Endothelial cell of umbilical vein (primary cell): ENCODE data around the gene ASAP2. TPM values are rescaled to one million over a fixed set of nuclear protein-coding genes. Genes with fewer than 3 reads are reported as not detected.

ENCODE experiments used
- BruUV-seq: library from RNA; stranded (reverse); fragments of 400-500 nt; replicated peaks from 2 replicates; lab custom pipeline; 2021; lab: Mats Ljungman, UMichigan
- CTCF ChIA-PET: fragments of 300-600, 350-600 bp; sonication (Branson Sonifier 250); formaldehyde crosslinking; loops from one replicate; lab custom pipeline; 2021; ENCODE audit warnings: antibody characterized with exemption, inconsistent platforms; lab: Charles Lee
- POLR2A ChIA-PET: fragments of 300-600, 350-600 bp; sonication (Branson Sonifier 250); formaldehyde crosslinking; loops from one replicate; lab custom pipeline; 2021; ENCODE audit warnings: antibody characterized with exemption, inconsistent platforms; lab: Charles Lee
- DNase-seq: peaks from one replicate; pipeline ENCODE4 v3.0.0-alpha.2; 2011; ENCODE audit warnings: low read depth, low spot score
- FAIRE-seq: peaks from 2 replicates; lab custom pipeline; 2011; peaks lifted over from hg19 to GRCh38; lab: Jason Lieb, UNC
- H2AFZ ChIP-seq: 2 replicates; pipeline ENCODE4 v1.6.0; 2012; ENCODE audit warnings: low read depth, low read length, control low read depth, inconsistent platforms
- H3K27ac ChIP-seq: 2 replicates; pipeline ENCODE4 v1.5.1; 2011; ENCODE audit warnings: low read depth, mild to moderate bottlenecking, control low read depth, low read length, moderate library complexity; ENCODE audit not compliant: insufficient read depth
- H3K27me3 ChIP-seq, 2 experiments: 2 replicates each; pipeline versions ENCODE4 v1.6.0 to v1.6.1; 2011; ENCODE audit warnings: low read length in 2 of 2, mixed read lengths in 1 of 2; ENCODE audit not compliant: control insufficient read depth in 2 of 2, insufficient read depth in 2 of 2
- H3K36me3 ChIP-seq, 2 experiments: 2 replicates in 1 of 2; 3 replicates in 1 of 2; pipeline ENCODE4 v1.5.1; 2011; ENCODE audit warnings: low read length in 2 of 2, mild to moderate bottlenecking in 1 of 2, moderate library complexity in 1 of 2; ENCODE audit not compliant: control insufficient read depth in 2 of 2, insufficient read depth in 2 of 2; ENCODE audit errors: extremely low read depth in 1 of 2
- H3K4me1 ChIP-seq: 3 replicates; pipeline ENCODE4 v1.5.1; 2011; ENCODE audit warnings: mild to moderate bottlenecking, low read length; ENCODE audit not compliant: control insufficient read depth, insufficient read depth; ENCODE audit errors: extremely low read depth
- H3K4me2 ChIP-seq: 2 replicates; pipeline ENCODE4 v1.6.1; 2011; ENCODE audit warnings: low read length, control low read depth, mixed read lengths; ENCODE audit not compliant: insufficient read depth
- H3K4me3 ChIP-seq, 3 experiments: fragments of 200-600 bp in 1 of 3; sonication (generic), shearing (Covaris generic) in 1 of 3; replicated peaks in 1 of 3; 2 replicates each; pipeline ENCODE4 v1.5.1; 2011 to 2016; ENCODE audit warnings: control low read depth in 3 of 3, low read length in 3 of 3, mild to moderate bottlenecking in 2 of 3, inconsistent platforms in 1 of 3, low read depth in 1 of 3, moderate library complexity in 1 of 3; ENCODE audit not compliant: insufficient read depth in 1 of 3
- H3K79me2 ChIP-seq: 2 replicates; pipeline ENCODE4 v1.6.0; 2012; ENCODE audit warnings: low read length, inconsistent platforms; ENCODE audit not compliant: control insufficient read depth, insufficient read depth
- H3K9ac ChIP-seq: replicated peaks from 2 replicates; pipeline ENCODE3; 2011; ENCODE audit warnings: low read length, control low read depth; ENCODE audit not compliant: insufficient read depth; ENCODE audit errors: extremely low read depth
- H3K9me1 ChIP-seq: replicated peaks from 3 replicates; pipeline ENCODE4 v1.6.0; 2011; ENCODE audit warnings: mild to moderate bottlenecking, low read length; ENCODE audit not compliant: control insufficient read depth, insufficient read depth; ENCODE audit errors: extremely low read depth
- H3K9me3 ChIP-seq: replicated peaks from 2 replicates; pipeline ENCODE4 v1.5.1; 2012; ENCODE audit warnings: low read length, inconsistent platforms; ENCODE audit not compliant: control insufficient read depth, insufficient read depth
- H4K20me1 ChIP-seq: replicated peaks from 2 replicates; pipeline ENCODE3; 2011; ENCODE audit warnings: mild to moderate bottlenecking, low read length; ENCODE audit not compliant: control insufficient read depth, insufficient read depth; ENCODE audit errors: extremely low read depth
- EZH2 ChIP-seq: IDR thresholded peaks from 2 replicates; pipeline ENCODE4 v1.6.1; 2012; ENCODE audit warnings: borderline replicate concordance, low read depth, mild to moderate bottlenecking, moderate library complexity, low read length, inconsistent platforms; ENCODE audit not compliant: severe bottlenecking
- GATA2 ChIP-seq: IDR thresholded peaks from 2 replicates; pipeline ENCODE4 v1.7.0; 2011; ENCODE audit warnings: low read depth, mild to moderate bottlenecking, moderate library complexity, mixed read lengths, low read length; ENCODE audit not compliant: insufficient read length, insufficient read depth
- JUN ChIP-seq: IDR thresholded peaks from 2 replicates; pipeline ENCODE4 v1.6.1; 2011; ENCODE audit warnings: borderline replicate concordance, low read depth; ENCODE audit not compliant: insufficient read length, insufficient read depth
- MYC ChIP-seq: IDR thresholded peaks from one replicate; pipeline ENCODE4 v1.6.1; 2011; ENCODE audit warnings: mild to moderate bottlenecking, low read depth, low read length
- POLR2A ChIP-seq: IDR thresholded peaks from 2 replicates; pipeline ENCODE4 v1.6.1; 2012; ENCODE audit warnings: low read depth, mild to moderate bottlenecking, control low read depth, low read length
- POLR2AphosphoS5 ChIP-seq: IDR thresholded peaks from 2 replicates; pipeline ENCODE4 v1.6.1; 2012; ENCODE audit warnings: low read depth, mild to moderate bottlenecking, control low read depth, low read length, moderate library complexity; ENCODE audit not compliant: insufficient read depth
- dilution Hi-C: fragments of 300-500 bp; cut with MboI; formaldehyde crosslinking; loops from one replicate; pipeline ENCODE4 v1.15.0; 2019; ENCODE audit warnings: low sequenced_read_pairs; ENCODE audit not compliant: extremely low pct_ligation_motif_present
- intact Hi-C: fragments of 100-400 bp; cut with micrococcal nuclease; formaldehyde crosslinking; loops from one replicate; pipeline ENCODE4 v1.10.0; 2022
- polyA plus RNA-seq, 4 experiments: library from polyadenylated mRNA; depleted of rRNA in 3 of 4; stranded (reverse) in 3 of 4; unstranded in 1 of 4; fragments of >200 nt; gene quantifications; 2 replicates each; pipeline versions ENCODE4 v1.2.1 to v1.2.3, GENCODE V29; 2011 to 2012; ENCODE audit warnings: missing spikeins in 1 of 4
- total RNA-seq: library from RNA; stranded (reverse); gene quantifications from 2 replicates; pipeline ENCODE4 v1.2.3, GENCODE V29; 2021
- TF ChIP-seq, protein P1 (sequence below): IDR thresholded peaks from 2 replicates; pipeline ENCODE4 v1.6.1; 2011; ENCODE audit not compliant: insufficient read depth, insufficient read length
- TF ChIP-seq, protein P2 (sequence below), 2 donors: IDR thresholded peaks; 1 replicate in 1 of 2; 2 replicates in 1 of 2; pipeline ENCODE4 v1.5.1; 2011; ENCODE audit warnings: low read length in 2 of 2, mild to moderate bottlenecking in 2 of 2, moderate library complexity in 2 of 2, control low read depth in 1 of 2, inconsistent platforms in 1 of 2, low read depth in 1 of 2; ENCODE audit not compliant: insufficient read depth in 1 of 2; ENCODE audit errors: extremely low read depth in 1 of 2

The ASAP2 gene
- total and polyA plus RNA-seq, 2 donors (not counting 3 experiments of a cell fraction or from before 2014, with no cell fraction given): 31.1 to 79.2 TPM

DNA sequence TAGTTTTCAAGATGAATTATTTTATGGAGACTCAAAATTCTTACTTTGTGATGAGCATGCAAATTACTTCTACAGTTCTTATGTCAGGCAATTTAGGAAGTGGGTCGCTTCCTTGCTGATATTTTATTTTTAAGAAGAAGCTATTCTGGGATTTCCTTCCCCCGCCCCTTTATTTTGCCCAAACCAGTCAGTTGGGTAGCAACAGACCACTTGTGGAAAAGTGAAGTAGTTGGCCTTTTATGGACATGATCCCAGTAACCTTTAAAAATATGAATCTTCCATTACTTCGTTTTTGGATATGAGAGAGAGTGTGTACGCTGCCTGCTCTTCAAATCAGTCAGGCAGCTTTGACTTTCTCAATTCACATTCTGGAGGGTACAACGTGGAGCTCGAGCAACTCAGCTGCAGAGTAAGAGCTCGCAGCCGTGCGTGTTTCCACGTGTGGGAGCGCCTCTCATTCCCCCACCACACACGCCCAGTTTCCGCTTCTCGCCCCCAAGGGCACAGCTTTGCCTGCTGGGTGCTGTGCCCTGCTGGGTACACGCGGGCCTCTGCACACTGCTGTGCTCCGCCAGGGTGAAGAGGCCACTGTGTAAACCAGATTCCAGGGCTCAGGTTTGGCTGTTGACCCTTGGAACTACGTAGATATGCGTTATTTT is 124.1 kb downstream of the ASAP2 start:
- no peak overlapping the region for H3K27ac ChIP-seq
- no peaks in the 10 kb centered on the region for H4K20me1 ChIP-seq
- dilution Hi-C loops: no loop called here
- H3K4me3 ChIP-seq: no peak overlapping the region
- TF ChIP-seq EZH2: no peak
- no peak for TF ChIP-seq MYC
- TF ChIP-seq JUN: no peak
- TF ChIP-seq, protein P1, sequence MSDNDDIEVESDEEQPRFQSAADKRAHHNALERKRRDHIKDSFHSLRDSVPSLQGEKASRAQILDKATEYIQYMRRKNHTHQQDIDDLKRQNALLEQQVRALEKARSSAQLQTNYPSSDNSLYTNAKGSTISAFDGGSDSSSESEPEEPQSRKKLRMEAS: no peak
- TF ChIP-seq, protein P2, sequence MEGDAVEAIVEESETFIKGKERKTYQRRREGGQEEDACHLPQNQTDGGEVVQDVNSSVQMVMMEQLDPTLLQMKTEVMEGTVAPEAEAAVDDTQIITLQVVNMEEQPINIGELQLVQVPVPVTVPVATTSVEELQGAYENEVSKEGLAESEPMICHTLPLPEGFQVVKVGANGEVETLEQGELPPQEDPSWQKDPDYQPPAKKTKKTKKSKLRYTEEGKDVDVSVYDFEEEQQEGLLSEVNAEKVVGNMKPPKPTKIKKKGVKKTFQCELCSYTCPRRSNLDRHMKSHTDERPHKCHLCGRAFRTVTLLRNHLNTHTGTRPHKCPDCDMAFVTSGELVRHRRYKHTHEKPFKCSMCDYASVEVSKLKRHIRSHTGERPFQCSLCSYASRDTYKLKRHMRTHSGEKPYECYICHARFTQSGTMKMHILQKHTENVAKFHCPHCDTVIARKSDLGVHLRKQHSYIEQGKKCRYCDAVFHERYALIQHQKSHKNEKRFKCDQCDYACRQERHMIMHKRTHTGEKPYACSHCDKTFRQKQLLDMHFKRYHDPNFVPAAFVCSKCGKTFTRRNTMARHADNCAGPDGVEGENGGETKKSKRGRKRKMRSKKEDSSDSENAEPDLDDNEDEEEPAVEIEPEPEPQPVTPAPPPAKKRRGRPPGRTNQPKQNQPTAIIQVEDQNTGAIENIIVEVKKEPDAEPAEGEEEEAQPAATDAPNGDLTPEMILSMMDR (IDR thresholded peaks at IDR 0.05; ENCODE audit: extremely low read depth in 1 of 2, insufficient read depth in 1 of 2, low read depth in 1 of 2, low read length in 2 of 2): no peak
- TF ChIP-seq POLR2A: no peak
- TF ChIP-seq POLR2AphosphoS5: no peak
- TF ChIP-seq GATA2: no peak
- no peak overlapping the region for H2AFZ ChIP-seq
- FAIRE-seq: no peak
- H3K79me2 ChIP-seq: peaks cover 4% of the 10 kb centered on the region
- intact Hi-C loops: no loop called here
- no peak overlapping the region for H3K4me2 ChIP-seq
- H3K27me3 ChIP-seq: no peaks in the 10 kb centered on the region
- peaks cover 17% of the 10 kb centered on the region in 2 experiments for H3K36me3 ChIP-seq
- H3K9ac ChIP-seq: no peak overlapping the region
- POLR2A ChIA-PET: no interaction called here
- H3K4me1 ChIP-seq: peaks cover 22% of the 10 kb centered on the region
- H3K9me1 ChIP-seq: no peaks in the 10 kb centered on the region
- CTCF ChIA-PET: interaction anchor here (0.9 to 1.8 kb wide), 4 partner anchors 93 to 188 kb away, joined by 3 to 6 read pairs (median 4); partner anchors contain the start of gene ASAP2
- DNase-seq: no peak
- no TSS peak for BruUV-seq
- H3K9me3 ChIP-seq: no peaks in the 10 kb centered on the region
